Measurements from ENCODE around the gene C5orf47. TPM values are rescaled to one million over a fixed set of nuclear protein-coding genes. Genes with fewer than 3 reads are reported as not detected.

The C5orf47 gene
- polyA plus RNA-seq, 2 of the 4 experiments (the other 2 are of a cell fraction), result 0.13 TPM; not detected in 1

DNA sequence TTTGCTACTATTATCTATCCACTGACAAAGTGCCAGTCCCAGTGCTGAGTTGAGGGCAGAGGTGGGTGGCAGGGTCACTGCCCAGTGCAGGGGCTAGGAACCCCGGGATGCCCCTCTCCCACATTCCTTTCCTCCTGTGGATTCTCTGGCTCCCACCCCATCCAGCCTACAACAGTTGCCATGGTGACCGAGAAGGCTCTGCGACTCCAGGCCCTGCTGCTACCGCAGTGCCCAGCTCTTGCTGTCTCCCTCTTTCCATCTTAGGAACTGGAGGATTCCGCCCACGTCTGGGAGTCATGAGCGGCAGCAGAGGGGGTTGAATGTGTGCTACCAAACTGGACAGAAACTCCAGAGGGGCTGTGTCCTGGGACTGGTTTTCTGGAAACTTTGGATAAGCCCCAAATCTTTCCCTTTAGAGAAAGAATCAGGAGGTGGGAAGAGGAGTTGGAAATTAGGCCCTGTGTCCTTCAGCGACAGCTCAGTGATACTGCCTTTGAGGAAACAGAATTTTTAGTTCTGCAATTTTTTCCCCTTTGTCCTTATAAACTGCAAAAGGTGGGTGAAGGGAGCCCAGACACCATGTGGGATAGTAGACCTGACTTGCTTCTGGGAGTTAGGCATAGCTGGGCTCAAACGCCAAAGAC is 20.7 kb upstream of the C5orf47 start (continued):
- TF ChIP-seq RNF2 (IDR thresholded peaks at IDR 0.05; ENCODE audit: borderline replicate concordance, low read depth), result no peak
- TF ChIP-seq HOXB5 (CRISPR knock-in tag; IDR thresholded peaks at IDR 0.05), result no peak

DNA sequence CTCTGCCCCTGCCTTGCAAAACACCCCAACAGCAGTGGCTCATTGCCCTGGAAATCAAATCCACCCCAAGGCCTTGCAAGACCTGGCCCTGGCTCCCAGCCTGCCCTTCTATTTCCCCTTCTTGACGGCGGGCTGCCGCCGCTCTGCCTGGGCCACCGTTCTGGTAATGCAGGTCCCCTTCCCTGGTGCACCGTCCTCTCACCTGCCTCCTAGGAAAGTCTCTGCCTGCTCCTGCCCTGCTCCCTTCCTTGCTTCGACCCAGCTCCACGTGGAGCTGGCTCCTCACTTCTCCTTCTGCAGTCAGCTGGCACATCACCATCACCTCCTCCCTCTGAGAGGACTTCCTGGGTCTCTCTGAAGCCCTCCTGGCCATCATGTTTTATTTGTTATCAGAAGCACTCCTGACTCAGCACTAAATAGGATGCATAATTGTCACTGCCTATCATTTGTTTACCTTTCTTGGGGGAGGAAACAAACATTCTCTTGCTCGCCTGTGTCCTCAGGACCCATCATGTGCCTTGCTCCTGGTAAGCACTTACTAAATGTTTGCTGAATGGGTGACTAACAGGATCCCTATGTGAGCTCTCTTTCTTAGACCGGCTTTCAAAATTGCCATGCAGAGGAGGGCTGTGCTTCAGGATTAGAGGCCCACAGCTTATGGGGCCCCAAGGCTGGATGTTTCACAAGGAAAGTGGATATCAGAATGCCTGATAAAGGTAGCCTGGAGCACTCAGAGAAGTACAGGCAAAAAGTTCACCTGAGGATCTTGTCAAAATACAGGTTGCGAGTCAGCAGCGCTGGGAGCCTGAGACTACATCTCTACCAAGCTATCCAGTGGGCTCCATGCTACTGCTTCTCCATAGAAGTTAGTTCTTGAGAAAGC is 19.6 kb upstream of the C5orf47 start:
- peak; percentile 87 to 90 for ATAC-seq
- peak; percentile 93 to 95 for DNase-seq (ENCODE audit: low read depth in 1 of 2, low spot score in 1 of 2)
- CTCF ChIA-PET, result interaction anchor here (0.6 to 9.2 kb wide), 6 partner anchors 44 to 351 kb away, joined by 3 to 229 read pairs (median 4); partner anchors contain the start of gene BOD1
- TF ChIP-seq RAD21 (conservative IDR thresholded peaks at IDR 0.05 in 1 of 2, IDR thresholded peaks at IDR 0.05 in 1 of 2) (peak; percentile 16 to 43; a peak in 3 of 5 replicates), EHF (CRISPR knock-in tag; IDR thresholded peaks at IDR 0.05) (no peak), EHMT2 (IDR thresholded peaks at IDR 0.05; ENCODE audit: low read depth) (no peak), MAFK (IDR thresholded peaks at IDR 0.05; ENCODE audit: partially characterized antibody) (peak; percentile 100), CEBPB (IDR thresholded peaks at IDR 0.05) (peak in 1 of 2 experiments; percentile 71; a peak in 2 of 4 replicates), NR3C1 (IDR thresholded peaks at IDR 0.05) (no peak), NPAS2 (CRISPR knock-in tag; IDR thresholded peaks at IDR 0.05; ENCODE audit: borderline replicate concordance) (0 out of 2 replicates have a peak, but pooled peaks have one; percentile 14), CBX8 (IDR thresholded peaks at IDR 0.05) (no peak), HOXB5 (CRISPR knock-in tag; IDR thresholded peaks at IDR 0.05) (peak; percentile 60; the same call in 1 of the 2 replicates), BHLHE40 (IDR thresholded peaks at IDR 0.05; ENCODE audit: low read depth, low read length) (0 out of 2 replicates have a peak, but pooled peaks have one; percentile 13), FOSL2 (IDR thresholded peaks at IDR 0.05) (peak; percentile 65; the same call in 1 of the 2 replicates), FOSL2 (CRISPR knock-in tag; IDR thresholded peaks at IDR 0.05) (peak; percentile 90), JUNB (IDR thresholded peaks at IDR 0.05) (peak; percentile 80), MYC (IDR thresholded peaks at IDR 0.05; ENCODE audit: borderline replicate concordance, low read length) (no peak), RFX5 (IDR thresholded peaks at IDR 0.05) (no peak), HEYL (CRISPR knock-in tag; IDR thresholded peaks at IDR 0.05) (peak; percentile 66; the same call in 1 of the 2 replicates), EP300 (IDR thresholded peaks at IDR 0.05) (peak; percentile 77 to 78; a peak in 2 of 5 replicates), TFCP2L1 (CRISPR knock-in tag; IDR thresholded peaks at IDR 0.05) (no peak), JUN (IDR thresholded peaks at IDR 0.05) (peak; percentile 78 to 83), MAZ (IDR thresholded peaks at IDR 0.05; ENCODE audit: borderline replicate concordance, low read depth, low read length) (no peak), FOXS1 (CRISPR knock-in tag; IDR thresholded peaks at IDR 0.05) (0 out of 2 replicates have a peak, but pooled peaks have one; percentile 39), FOSB (CRISPR knock-in tag; IDR thresholded peaks at IDR 0.05) (no peak), GATA3 (IDR thresholded peaks at IDR 0.05; ENCODE audit: borderline replicate concordance) (peak; percentile 87; the same call in 1 of the 2 replicates)
- TF ChIP-seq, protein P1, sequence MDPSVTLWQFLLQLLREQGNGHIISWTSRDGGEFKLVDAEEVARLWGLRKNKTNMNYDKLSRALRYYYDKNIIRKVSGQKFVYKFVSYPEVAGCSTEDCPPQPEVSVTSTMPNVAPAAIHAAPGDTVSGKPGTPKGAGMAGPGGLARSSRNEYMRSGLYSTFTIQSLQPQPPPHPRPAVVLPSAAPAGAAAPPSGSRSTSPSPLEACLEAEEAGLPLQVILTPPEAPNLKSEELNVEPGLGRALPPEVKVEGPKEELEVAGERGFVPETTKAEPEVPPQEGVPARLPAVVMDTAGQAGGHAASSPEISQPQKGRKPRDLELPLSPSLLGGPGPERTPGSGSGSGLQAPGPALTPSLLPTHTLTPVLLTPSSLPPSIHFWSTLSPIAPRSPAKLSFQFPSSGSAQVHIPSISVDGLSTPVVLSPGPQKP (IDR thresholded peaks at IDR 0.05; ENCODE audit: low read depth, low read length), result no peak
- TF ChIP-seq, protein P2, sequence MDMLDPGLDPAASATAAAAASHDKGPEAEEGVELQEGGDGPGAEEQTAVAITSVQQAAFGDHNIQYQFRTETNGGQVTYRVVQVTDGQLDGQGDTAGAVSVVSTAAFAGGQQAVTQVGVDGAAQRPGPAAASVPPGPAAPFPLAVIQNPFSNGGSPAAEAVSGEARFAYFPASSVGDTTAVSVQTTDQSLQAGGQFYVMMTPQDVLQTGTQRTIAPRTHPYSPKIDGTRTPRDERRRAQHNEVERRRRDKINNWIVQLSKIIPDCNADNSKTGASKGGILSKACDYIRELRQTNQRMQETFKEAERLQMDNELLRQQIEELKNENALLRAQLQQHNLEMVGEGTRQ (IDR thresholded peaks at IDR 0.05), result peak; percentile 26; the same call in 1 of the 2 replicates
- TF ChIP-seq, protein P3, sequence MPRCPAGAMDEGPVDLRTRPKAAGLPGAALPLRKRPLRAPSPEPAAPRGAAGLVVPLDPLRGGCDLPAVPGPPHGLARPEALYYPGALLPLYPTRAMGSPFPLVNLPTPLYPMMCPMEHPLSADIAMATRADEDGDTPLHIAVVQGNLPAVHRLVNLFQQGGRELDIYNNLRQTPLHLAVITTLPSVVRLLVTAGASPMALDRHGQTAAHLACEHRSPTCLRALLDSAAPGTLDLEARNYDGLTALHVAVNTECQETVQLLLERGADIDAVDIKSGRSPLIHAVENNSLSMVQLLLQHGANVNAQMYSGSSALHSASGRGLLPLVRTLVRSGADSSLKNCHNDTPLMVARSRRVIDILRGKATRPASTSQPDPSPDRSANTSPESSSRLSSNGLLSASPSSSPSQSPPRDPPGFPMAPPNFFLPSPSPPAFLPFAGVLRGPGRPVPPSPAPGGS (IDR thresholded peaks at IDR 0.05), result peak; percentile 74; the same call in 1 of the 3 replicates
- TF ChIP-seq, protein P4, sequence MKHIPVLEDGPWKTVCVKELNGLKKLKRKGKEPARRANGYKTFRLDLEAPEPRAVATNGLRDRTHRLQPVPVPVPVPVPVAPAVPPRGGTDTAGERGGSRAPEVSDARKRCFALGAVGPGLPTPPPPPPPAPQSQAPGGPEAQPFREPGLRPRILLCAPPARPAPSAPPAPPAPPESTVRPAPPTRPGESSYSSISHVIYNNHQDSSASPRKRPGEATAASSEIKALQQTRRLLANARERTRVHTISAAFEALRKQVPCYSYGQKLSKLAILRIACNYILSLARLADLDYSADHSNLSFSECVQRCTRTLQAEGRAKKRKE (CRISPR knock-in tag; IDR thresholded peaks at IDR 0.05; ENCODE audit: low read depth), result 0 out of 2 replicates have a peak, but pooled peaks have one; percentile 66
- TF ChIP-seq, protein P5, sequence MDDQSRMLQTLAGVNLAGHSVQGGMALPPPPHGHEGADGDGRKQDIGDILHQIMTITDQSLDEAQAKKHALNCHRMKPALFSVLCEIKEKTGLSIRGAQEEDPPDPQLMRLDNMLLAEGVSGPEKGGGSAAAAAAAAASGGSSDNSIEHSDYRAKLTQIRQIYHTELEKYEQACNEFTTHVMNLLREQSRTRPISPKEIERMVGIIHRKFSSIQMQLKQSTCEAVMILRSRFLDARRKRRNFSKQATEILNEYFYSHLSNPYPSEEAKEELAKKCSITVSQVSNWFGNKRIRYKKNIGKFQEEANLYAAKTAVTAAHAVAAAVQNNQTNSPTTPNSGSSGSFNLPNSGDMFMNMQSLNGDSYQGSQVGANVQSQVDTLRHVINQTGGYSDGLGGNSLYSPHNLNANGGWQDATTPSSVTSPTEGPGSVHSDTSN (IDR thresholded peaks at IDR 0.05), result no peak
- TF ChIP-seq, protein P6, sequence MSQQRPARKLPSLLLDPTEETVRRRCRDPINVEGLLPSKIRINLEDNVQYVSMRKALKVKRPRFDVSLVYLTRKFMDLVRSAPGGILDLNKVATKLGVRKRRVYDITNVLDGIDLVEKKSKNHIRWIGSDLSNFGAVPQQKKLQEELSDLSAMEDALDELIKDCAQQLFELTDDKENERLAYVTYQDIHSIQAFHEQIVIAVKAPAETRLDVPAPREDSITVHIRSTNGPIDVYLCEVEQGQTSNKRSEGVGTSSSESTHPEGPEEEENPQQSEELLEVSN (IDR thresholded peaks at IDR 0.05; ENCODE audit: borderline replicate concordance, low read depth), result peak; percentile 95
- TF ChIP-seq, protein P7, sequence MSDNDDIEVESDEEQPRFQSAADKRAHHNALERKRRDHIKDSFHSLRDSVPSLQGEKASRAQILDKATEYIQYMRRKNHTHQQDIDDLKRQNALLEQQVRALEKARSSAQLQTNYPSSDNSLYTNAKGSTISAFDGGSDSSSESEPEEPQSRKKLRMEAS (IDR thresholded peaks at IDR 0.05), result peak; percentile 99

More for the DNA sequence above, 19.6 kb upstream of the C5orf47 start:
- no peak overlapping the region for H3K4me3 ChIP-seq
- H3K4me1 ChIP-seq, result peaks cover 57% of the 10 kb centered on the region
- FAIRE-seq, result peak; percentile 97
- 54% methylated on average over 12 of the region's 12 CpGs for WGBS (ENCODE audit: missing lambda C conversion rate)
- no peaks in the 10 kb centered on the region for H3K9me3 ChIP-seq
- peak overlapping the region; percentile 96 to 97 for H3K27ac ChIP-seq
- POLR2A ChIA-PET, result interaction anchor here (0.6 to 2.1 kb wide), 5 partner anchors 23 to 353 kb away, joined by 4 to 9 read pairs (median 5); partner anchors contain the start of genes BOD1 and CPEB4
- H3K4me2 ChIP-seq, result peak overlapping the region; percentile 69
